SU-DHL-6 (cell line): ENCODE measurements around the gene SATB1.

Experiments used
- CTCF ChIP-seq: fragments of 200-600 bp; sonication (generic); IDR thresholded peaks from one replicate; pipeline ENCODE4 v1.5.1; 2017; ENCODE audit warnings: antibody characterized with exemption, mild to moderate bottlenecking, low read length, moderate library complexity; ENCODE audit not compliant: insufficient read depth, poor library complexity, severe bottlenecking
- EZH2phosphoT487 ChIP-seq: fragments of 200-600 bp; sonication (generic), shearing (Covaris generic); conservative IDR thresholded peaks from 2 replicates; pipeline ENCODE4 v1.6.1; 2018; ENCODE audit warnings: mild to moderate bottlenecking, antibody characterized with exemption, low read length, moderate library complexity, mixed read lengths

GRCh38 chr3:18403061-18403460 is 22.1 kb downstream of the SATB1 start:
- TF ChIP-seq CTCF (no peak), EZH2phosphoT487 (no peak)
